ENCODE results near the gene TIPIN.
"Not testable (repeated sequence)": the region's sequence is repeated elsewhere in the genome, so short reads cannot be mapped to it uniquely, and the experiment has no call there.

TIPIN gene

GRCh38 chr15:66361745-66362460 is 5.4 kb upstream of the TIPIN start:
- H3K27ac Mint-ChIP-seq; H3K27me3 Mint-ChIP-seq; DNase-seq; ATAC-seq; H3K36me3 Mint-ChIP-seq (ENCODE audit: low read depth); H3K9me3 Mint-ChIP-seq; H3K4me3 Mint-ChIP-seq; H3K4me1 Mint-ChIP-seq: not testable (repeated sequence)

DNA sequence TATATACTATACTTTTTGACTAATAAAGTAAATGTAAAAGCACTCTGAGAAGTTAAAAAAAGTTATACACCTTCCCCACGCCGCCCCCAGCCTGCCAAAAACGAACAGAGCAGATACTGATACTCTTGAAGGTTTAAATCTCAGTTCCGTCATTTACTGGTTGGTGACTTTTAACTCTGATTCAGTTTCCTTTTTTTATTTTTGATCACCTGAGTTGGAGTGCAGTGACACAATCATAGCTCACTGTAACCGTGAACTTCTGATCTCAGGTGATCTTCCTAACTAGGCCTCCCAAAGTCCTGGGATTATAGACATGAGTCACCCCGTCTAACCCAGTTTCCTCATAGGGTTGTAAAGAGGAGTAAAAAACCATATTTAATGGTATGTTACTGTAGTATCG is 3.3 kb upstream of the TIPIN start:
- Mint-ChIP-seq H3K9me3 (no peaks in the 10 kb centered on the region), H3K36me3 (ENCODE audit: low read depth) (peaks cover 5% of the 10 kb centered on the region), H3K4me1 (peaks cover 20% of the 10 kb centered on the region), H3K27me3 (no peaks in the 10 kb centered on the region), H3K27ac (no peak overlapping the region), H3K4me3 (no peak overlapping the region)
- no peak for ATAC-seq
- DNase-seq, result no peak

DNA sequence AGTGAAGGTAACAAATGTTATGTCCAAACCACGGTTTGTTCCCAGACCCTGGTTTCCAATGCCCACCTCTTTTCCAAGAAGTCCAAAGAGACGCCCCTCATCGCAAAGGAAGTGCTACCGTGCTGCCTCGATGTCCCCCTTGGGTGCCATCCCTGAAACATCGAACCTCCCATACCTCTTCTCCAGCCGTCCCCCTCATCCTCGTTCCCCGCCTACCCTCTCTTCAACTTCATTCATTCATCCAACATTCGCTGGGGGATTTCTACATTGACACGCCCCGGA is 467 bp downstream of the TIPIN start:
- peaks cover 35% of the 10 kb centered on the region for H3K4me1 Mint-ChIP-seq
- H3K27ac Mint-ChIP-seq, result peak overlapping the region; percentile 99
- H3K9me3 Mint-ChIP-seq, result no peaks in the 10 kb centered on the region
- no peak for DNase-seq
- no peak for ATAC-seq
- H3K4me3 Mint-ChIP-seq, result peak overlapping the region; percentile 97
- peaks cover 27% of the 10 kb centered on the region for H3K36me3 Mint-ChIP-seq (ENCODE audit: low read depth)
- no peaks in the 10 kb centered on the region for H3K27me3 Mint-ChIP-seq

DNA sequence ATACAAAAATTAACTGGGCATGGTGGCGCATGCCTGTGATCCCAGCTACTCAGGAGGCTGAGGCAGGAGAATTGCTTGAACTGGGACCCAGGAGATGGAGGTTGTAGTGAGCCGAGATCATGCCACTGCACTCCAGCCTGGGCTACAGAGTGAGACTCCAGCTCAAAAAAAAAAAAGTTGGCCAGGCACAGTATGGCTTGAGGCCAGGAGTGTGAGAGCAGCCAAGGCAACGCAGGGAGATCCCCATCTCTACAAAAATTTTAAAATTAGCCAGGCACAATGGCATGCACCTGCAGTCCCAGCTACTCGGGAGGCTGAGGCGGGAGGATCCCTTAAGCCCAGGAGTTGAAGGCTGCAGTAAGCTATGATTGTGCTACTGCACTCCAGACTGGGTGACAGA is 8.0 kb downstream of the TIPIN start:
- not testable (repeated sequence) for H3K4me1 Mint-ChIP-seq, H3K9me3 Mint-ChIP-seq, H3K4me3 Mint-ChIP-seq, DNase-seq, H3K27ac Mint-ChIP-seq, ATAC-seq, H3K27me3 Mint-ChIP-seq
- peaks cover 43% of the 10 kb centered on the region for H3K36me3 Mint-ChIP-seq (ENCODE audit: low read depth)

GRCh38 chr15:66328771-66329170 is 27.7 kb downstream of the TIPIN start:
- ATAC-seq (no peak), DNase-seq (no peak)
- H3K4me1 Mint-ChIP-seq, result no peaks in the 10 kb centered on the region
- no peaks in the 10 kb centered on the region for H3K27me3 Mint-ChIP-seq
- peak overlapping the region; percentile 29 for H3K27ac Mint-ChIP-seq
- peaks cover 51% of the 10 kb centered on the region for H3K36me3 Mint-ChIP-seq (ENCODE audit: low read depth)
- no peaks in the 10 kb centered on the region for H3K9me3 Mint-ChIP-seq
- no peak overlapping the region for H3K4me3 Mint-ChIP-seq

GRCh38 chr15:66327736-66328135 is 28.7 kb downstream of the TIPIN start:
- Mint-ChIP-seq H3K27ac (no peak overlapping the region), H3K4me1 (no peaks in the 10 kb centered on the region), H3K9me3 (no peaks in the 10 kb centered on the region), H3K4me3 (no peak overlapping the region), H3K36me3 (ENCODE audit: low read depth) (peaks cover 51% of the 10 kb centered on the region), H3K27me3 (no peaks in the 10 kb centered on the region)
- DNase-seq (no peak), ATAC-seq (no peak)

DNA sequence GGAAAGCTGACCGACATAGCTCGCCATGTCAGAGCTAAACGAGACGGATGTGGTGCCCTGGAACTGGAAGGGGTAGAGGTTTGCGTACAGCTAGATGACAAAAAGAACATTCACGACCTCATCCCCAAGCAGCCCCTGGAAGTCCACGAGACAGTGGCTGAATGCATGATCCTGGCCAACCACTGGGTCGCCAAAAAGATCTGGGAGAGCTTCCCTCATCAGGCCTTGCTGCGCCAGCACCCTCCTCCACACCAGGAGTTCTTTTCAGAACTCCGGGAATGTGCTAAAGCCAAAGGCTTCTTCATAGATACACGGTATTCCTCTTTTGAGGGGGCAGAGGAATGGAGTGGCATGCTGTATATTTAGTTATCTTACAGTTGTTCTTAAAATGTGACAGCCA is 30.4 kb downstream of the TIPIN start:
- DNase-seq (no peak), ATAC-seq (no peak)
- Mint-ChIP-seq H3K4me1 (no peaks in the 10 kb centered on the region), H3K27ac (no peak overlapping the region), H3K9me3 (no peaks in the 10 kb centered on the region), H3K27me3 (no peaks in the 10 kb centered on the region), H3K4me3 (no peak overlapping the region), H3K36me3 (ENCODE audit: low read depth) (peaks cover 47% of the 10 kb centered on the region)

DNA sequence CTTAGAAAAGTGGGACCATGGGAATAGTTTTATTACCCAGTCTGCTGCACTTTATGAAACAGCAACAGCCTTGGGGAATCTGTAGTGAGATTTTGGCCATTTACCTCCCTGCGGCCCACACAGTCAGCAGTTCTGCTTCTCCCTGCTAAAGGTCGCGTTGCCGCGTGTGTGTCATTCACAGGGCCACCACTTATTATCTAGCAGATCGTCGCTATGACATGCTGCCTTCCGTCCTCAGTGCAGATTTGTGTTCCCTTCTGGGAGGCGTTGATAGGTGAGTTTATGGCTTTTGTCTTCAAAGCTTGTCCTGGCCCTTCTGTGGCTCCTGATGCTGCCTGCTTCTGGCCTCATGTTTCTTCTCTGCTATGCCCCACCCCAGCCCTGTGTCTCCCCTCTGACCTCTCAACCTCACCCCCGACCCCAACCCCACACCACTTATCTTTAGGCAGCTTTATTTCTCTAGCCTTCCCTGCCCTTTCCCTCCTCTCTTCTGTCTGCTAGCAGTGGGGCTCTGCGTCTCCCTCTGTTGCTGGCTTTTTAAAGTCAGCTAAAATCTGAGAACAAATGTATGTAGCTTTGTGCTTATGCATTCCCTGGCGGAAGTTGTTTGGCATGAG is 33.1 kb downstream of the TIPIN start:
- Mint-ChIP-seq H3K27me3 (no peaks in the 10 kb centered on the region), H3K4me1 (peaks cover 6% of the 10 kb centered on the region), H3K9me3 (no peaks in the 10 kb centered on the region), H3K4me3 (no peak overlapping the region), H3K27ac (peak overlapping the region; percentile 44), H3K36me3 (ENCODE audit: low read depth) (peaks cover 39% of the 10 kb centered on the region)
- no peak for ATAC-seq
- no peak for DNase-seq

DNA sequence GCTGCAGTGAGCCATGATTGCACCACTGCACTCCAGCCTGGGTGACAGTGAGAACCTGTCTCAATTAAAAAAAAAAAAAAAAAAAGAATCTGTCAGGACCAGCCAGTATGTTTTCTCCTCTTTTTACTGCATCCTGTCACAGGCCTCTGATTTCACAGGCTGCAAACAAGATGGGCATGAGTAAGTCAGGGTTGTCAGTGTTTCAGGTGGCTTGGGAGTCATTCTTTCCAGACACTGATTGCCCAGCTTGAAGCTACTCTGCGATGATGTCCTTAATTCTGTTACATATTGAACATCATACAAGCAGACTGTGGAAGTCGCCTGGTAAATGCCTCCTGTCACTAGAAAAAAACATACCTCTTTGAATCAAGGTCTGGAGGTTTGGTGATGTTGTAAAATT is 44.3 kb downstream of the TIPIN start:
- Mint-ChIP-seq H3K36me3 (ENCODE audit: low read depth) (peaks cover 34% of the 10 kb centered on the region), H3K27me3 (no peaks in the 10 kb centered on the region), H3K4me1 (peaks cover 2% of the 10 kb centered on the region), H3K4me3 (no peak overlapping the region), H3K9me3 (no peaks in the 10 kb centered on the region), H3K27ac (no peak overlapping the region)
- peak; percentile 63 for ATAC-seq
- no peak for DNase-seq

DNA sequence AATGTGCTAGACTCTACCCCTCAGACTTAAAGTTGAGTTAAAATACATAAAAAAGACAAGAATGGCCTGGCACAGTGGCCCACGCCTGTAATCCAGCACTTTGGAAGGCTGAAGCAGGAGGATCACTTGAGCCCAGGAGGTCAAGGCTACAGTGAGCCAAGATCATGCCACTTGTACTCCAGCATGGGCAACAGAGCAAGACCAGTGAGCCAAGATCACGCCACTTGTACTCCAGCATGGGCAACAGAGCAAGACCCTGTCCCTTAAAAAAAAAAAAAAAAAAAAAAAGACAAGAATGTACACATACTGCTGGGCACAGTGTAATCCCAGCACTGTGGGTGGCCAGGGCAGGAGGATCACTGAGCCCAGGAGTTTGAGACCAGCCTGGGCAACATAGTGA is 45.7 kb downstream of the TIPIN start:
- Mint-ChIP-seq H3K27me3 (no peaks in the 10 kb centered on the region), H3K36me3 (ENCODE audit: low read depth) (peaks cover 27% of the 10 kb centered on the region), H3K27ac (no peak overlapping the region), H3K4me3 (no peak overlapping the region), H3K4me1 (peaks cover 2% of the 10 kb centered on the region), H3K9me3 (no peaks in the 10 kb centered on the region)
- ATAC-seq, result no peak
- DNase-seq, result no peak

DNA sequence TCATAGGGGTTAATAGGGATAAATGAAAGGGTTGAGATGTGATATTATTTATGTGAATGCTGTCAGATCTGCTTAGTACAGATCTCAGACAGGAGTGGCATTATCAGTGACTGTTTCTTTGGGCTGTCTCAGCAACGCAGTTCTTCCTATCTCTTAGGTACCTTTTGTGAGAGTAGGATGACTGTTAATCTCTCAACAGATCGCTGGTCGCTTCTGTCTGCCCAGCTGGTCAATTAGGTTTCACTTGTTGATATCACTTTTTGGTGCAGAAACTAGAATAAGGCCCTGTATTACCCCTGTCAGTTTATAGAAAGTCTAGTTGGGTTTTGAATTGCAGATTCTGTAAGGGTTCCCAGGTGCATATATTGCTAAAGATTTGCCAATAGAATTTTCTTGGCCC is 46.7 kb downstream of the TIPIN start:
- no peak for DNase-seq
- Mint-ChIP-seq H3K4me1 (peaks cover 2% of the 10 kb centered on the region), H3K36me3 (ENCODE audit: low read depth) (peaks cover 23% of the 10 kb centered on the region), H3K4me3 (no peak overlapping the region), H3K27me3 (no peaks in the 10 kb centered on the region), H3K9me3 (no peaks in the 10 kb centered on the region), H3K27ac (no peak overlapping the region)
- no peak for ATAC-seq

DNA sequence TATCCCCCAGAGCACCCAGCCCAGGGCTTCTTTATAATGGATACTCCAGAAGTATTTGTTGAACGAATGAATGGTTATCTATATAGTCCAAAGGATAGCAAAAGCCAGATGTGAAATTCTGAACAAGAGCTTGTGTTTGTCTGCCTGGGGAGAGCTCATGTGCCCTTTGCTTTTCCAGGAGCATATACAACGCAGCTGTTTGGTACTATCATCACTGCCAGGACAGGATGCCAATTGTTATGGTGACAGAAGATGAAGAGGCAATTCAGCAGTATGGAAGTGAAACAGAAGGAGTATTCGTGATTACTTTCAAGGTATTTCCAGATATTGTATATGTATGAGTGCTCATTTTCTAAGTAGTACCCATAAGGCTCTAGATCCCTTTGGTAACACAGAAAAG is 48.0 kb downstream of the TIPIN start:
- Mint-ChIP-seq H3K4me3 (no peak overlapping the region), H3K36me3 (ENCODE audit: low read depth) (peaks cover 23% of the 10 kb centered on the region), H3K4me1 (peaks cover 2% of the 10 kb centered on the region), H3K27me3 (no peaks in the 10 kb centered on the region), H3K27ac (no peak overlapping the region), H3K9me3 (no peaks in the 10 kb centered on the region)
- DNase-seq (no peak), ATAC-seq (no peak)

GRCh38 chr15:66306381-66306780 is 50.1 kb downstream of the TIPIN start:
- H3K4me1 Mint-ChIP-seq, result no peaks in the 10 kb centered on the region
- ATAC-seq, result no peak
- H3K4me3 Mint-ChIP-seq, result no peak overlapping the region

DNA sequence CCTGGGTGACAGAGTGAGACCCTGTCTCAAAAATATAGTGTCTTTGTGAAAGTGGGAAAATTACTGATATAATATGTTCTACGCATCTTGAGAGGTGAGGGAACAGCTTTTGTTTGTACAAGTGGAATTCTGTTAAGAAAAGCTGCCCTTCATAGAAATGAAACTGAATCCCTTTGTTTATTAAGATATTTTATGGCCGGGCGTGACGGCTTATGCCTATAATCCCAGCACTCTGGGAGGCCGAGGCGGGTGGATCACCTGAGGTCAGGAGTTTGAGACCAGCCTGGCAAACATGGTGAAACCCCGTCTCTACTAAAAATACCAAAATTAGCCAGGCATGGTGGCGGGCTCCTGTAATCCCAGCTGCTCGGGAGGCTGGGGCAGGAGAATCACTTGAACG is 52.1 kb downstream of the TIPIN start:
- DNase-seq; H3K27me3 Mint-ChIP-seq; H3K27ac Mint-ChIP-seq; ATAC-seq; H3K4me3 Mint-ChIP-seq; H3K9me3 Mint-ChIP-seq; H3K36me3 Mint-ChIP-seq (ENCODE audit: low read depth); H3K4me1 Mint-ChIP-seq: not testable (repeated sequence)

More at GRCh38 chr15:66306381-66306780, 50.1 kb downstream of the TIPIN start:
- Mint-ChIP-seq H3K9me3 (no peaks in the 10 kb centered on the region), H3K27me3 (no peaks in the 10 kb centered on the region), H3K36me3 (ENCODE audit: low read depth) (peaks cover 15% of the 10 kb centered on the region), H3K27ac (no peak overlapping the region)
- no peak for DNase-seq

DNA sequence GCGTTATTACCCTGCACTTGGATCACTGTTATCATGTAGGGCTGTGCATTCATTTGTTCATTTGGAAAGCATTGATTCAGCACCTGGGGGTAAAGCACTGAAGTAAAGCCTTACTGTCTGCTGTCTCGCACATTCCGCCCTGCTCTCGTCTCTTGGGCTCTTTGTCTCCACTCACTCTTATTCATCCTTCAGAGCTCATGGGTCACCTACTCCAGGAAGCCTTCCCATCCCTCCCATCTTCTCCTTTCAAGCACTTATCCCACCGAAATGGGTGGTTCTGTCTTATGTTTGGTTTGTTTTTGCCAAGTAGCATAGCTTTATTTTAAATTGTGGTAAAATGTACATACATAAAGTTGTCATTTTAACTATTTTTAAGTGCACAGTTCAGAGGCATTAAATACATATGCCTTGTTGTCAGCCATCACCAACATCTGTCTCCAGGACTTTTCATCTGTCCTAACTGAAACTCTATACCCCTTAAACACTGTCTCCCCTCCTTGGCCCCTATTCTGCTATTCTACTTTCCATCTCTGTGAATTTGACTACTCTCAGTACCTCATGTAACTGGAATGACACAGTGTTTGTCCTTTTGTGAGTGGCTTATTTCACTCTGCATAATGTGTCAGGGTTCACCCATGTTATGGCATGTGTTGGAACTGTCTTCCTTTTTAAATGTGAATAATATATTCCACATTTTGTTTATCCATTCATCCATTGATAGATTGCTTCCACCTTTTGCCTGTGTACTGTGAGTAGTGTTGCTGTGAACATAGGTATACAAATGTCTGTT is 53.8 kb downstream of the TIPIN start:
- Mint-ChIP-seq H3K4me3 (no peak overlapping the region), H3K27ac (peak overlapping the region; percentile 6), H3K4me1 (no peaks in the 10 kb centered on the region), H3K27me3 (no peaks in the 10 kb centered on the region), H3K9me3 (no peaks in the 10 kb centered on the region), H3K36me3 (ENCODE audit: low read depth) (peaks cover 5% of the 10 kb centered on the region)
- ATAC-seq (no peak), DNase-seq (no peak)

Data from activated naive CD8-positive, alpha-beta T cell treated with anti-CD3 and anti-CD28 coated beads, Interleukin-2, amount 50 U/mL, for 24 hours (primary cell).